H1 (cell line): ENCODE data around the gene ZNF641. TPM values are rescaled to one million over a fixed set of nuclear protein-coding genes. Genes with fewer than 3 reads are reported as not detected.

Experiments
- BCL11A ChIP-seq, 2 experiments: IDR thresholded peaks; one replicate each; pipeline ENCODE4 v1.6.1; 2011; ENCODE audit warnings: low read depth in 2 of 2, low read length in 2 of 2, mild to moderate bottlenecking in 2 of 2
- CBX8 ChIP-seq: fragments of 300-800, 300-1000 bp; sonication (generic); IDR thresholded peaks from 2 replicates; pipeline ENCODE4 v1.7.1; 2016; ENCODE audit warnings: low read depth, low read length, borderline replicate concordance
- CREB1 ChIP-seq: IDR thresholded peaks from 2 replicates; pipeline ENCODE4 v1.6.1; 2012; ENCODE audit warnings: inconsistent platforms
- HDAC6 ChIP-seq: IDR thresholded peaks from one replicate; pipeline ENCODE4 v1.7.1; 2012; ENCODE audit warnings: low read depth, mild to moderate bottlenecking, inconsistent platforms, low read length, moderate library complexity
- JUN ChIP-seq: IDR thresholded peaks from 2 replicates; pipeline ENCODE4 v1.6.1; 2011; ENCODE audit warnings: low read depth, mild to moderate bottlenecking, improper control_type of control experiment, low read length
- POU5F1 ChIP-seq: IDR thresholded peaks from 2 replicates; pipeline ENCODE4 v1.6.1; 2011; ENCODE audit warnings: low read depth, mild to moderate bottlenecking, low read length, moderate library complexity
- RAD21 ChIP-seq, 2 experiments: IDR thresholded peaks in 1 of 2; conservative IDR thresholded peaks in 1 of 2; 2 replicates each; pipeline ENCODE4 v1.6.1; 2011; ENCODE audit warnings: low read depth in 2 of 2, low read length in 2 of 2, improper control_type of control experiment in 1 of 2, inconsistent platforms in 1 of 2, mild to moderate bottlenecking in 1 of 2, moderate library complexity in 1 of 2
- SRF ChIP-seq: IDR thresholded peaks from 2 replicates; pipeline ENCODE4 v1.6.1; 2011; ENCODE audit warnings: mild to moderate bottlenecking, low read depth, low read length, moderate library complexity
- polyA plus RNA-seq, 7 experiments: library from polyadenylated mRNA; depleted of rRNA in 3 of 7; stranded (reverse) in 5 of 7; unstranded in 2 of 7; fragments of >200 nt in 5 of 7; fragments of 200-250 nt in 2 of 7; gene quantifications; 1 replicate in 5 of 7; 2 replicates in 1 of 7; 4 replicates in 1 of 7; pipeline versions ENCODE4 v1.2.1 to v1.2.3, GENCODE V29; 2011 to 2013; ENCODE audit warnings: missing spikeins in 2 of 7, mixed read lengths in 2 of 7
- total RNA-seq: library from RNA; stranded (reverse); fragmentation: NEBNext Ultra II Directional; extraction: Animal tissue kit (Norgen Biotek cat#: 25700); gene quantifications from 2 replicates; pipeline ENCODE4 v1.2.1, GENCODE V29; 2021
- TF ChIP-seq, protein P1 (sequence below): fragments of 300-600 bp; sonication (generic); IDR thresholded peaks from 2 replicates; pipeline ENCODE4 v1.7.1; 2012; ENCODE audit warnings: low read length, moderate library complexity, mild to moderate bottlenecking, inconsistent platforms; ENCODE audit not compliant: insufficient replicate concordance
- TF ChIP-seq, protein P2 (sequence below): IDR thresholded peaks from 2 replicates; pipeline ENCODE4 v1.6.1; 2011; ENCODE audit warnings: low read depth, mild to moderate bottlenecking, low read length; ENCODE audit not compliant: insufficient read depth

Gene ZNF641
- total and polyA plus RNA-seq, 2 of the 8 experiments (the other 6 are each of a cell fraction or from before 2014, with no cell fraction given) = 2.4 to 6.2 TPM

DNA sequence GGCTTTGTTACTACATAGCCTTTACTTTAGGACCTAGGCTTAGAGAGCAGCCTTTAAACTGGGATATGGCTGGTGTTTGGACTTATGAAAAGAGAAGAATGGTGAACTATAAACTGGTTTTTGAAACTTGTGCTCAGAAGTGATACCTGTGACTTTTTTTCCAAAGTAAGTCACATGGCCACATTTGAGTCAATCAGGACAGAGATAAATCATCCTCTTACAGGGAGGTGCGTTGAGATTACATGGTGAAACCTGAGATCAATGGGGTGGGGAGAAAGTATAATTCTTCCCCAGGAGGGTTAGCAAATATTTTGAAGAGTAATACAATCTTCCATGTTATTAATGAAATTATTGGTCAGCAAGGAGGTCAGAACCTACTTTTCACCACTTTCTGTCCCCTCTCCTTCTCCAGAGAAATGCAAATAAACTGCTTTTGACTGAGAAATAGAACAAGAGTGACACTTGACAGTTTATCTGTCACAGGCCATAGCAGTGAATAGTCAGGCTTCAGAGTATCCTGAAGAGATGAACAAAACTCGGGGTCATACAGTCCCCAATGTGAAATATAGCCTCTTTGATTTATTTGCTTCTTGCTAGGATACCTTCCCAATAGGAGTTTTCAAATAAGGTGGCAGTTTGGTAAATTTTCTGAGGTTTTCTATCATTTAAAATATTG is 11.1 kb upstream of the ZNF641 start (continued):
- TF ChIP-seq, protein P1, sequence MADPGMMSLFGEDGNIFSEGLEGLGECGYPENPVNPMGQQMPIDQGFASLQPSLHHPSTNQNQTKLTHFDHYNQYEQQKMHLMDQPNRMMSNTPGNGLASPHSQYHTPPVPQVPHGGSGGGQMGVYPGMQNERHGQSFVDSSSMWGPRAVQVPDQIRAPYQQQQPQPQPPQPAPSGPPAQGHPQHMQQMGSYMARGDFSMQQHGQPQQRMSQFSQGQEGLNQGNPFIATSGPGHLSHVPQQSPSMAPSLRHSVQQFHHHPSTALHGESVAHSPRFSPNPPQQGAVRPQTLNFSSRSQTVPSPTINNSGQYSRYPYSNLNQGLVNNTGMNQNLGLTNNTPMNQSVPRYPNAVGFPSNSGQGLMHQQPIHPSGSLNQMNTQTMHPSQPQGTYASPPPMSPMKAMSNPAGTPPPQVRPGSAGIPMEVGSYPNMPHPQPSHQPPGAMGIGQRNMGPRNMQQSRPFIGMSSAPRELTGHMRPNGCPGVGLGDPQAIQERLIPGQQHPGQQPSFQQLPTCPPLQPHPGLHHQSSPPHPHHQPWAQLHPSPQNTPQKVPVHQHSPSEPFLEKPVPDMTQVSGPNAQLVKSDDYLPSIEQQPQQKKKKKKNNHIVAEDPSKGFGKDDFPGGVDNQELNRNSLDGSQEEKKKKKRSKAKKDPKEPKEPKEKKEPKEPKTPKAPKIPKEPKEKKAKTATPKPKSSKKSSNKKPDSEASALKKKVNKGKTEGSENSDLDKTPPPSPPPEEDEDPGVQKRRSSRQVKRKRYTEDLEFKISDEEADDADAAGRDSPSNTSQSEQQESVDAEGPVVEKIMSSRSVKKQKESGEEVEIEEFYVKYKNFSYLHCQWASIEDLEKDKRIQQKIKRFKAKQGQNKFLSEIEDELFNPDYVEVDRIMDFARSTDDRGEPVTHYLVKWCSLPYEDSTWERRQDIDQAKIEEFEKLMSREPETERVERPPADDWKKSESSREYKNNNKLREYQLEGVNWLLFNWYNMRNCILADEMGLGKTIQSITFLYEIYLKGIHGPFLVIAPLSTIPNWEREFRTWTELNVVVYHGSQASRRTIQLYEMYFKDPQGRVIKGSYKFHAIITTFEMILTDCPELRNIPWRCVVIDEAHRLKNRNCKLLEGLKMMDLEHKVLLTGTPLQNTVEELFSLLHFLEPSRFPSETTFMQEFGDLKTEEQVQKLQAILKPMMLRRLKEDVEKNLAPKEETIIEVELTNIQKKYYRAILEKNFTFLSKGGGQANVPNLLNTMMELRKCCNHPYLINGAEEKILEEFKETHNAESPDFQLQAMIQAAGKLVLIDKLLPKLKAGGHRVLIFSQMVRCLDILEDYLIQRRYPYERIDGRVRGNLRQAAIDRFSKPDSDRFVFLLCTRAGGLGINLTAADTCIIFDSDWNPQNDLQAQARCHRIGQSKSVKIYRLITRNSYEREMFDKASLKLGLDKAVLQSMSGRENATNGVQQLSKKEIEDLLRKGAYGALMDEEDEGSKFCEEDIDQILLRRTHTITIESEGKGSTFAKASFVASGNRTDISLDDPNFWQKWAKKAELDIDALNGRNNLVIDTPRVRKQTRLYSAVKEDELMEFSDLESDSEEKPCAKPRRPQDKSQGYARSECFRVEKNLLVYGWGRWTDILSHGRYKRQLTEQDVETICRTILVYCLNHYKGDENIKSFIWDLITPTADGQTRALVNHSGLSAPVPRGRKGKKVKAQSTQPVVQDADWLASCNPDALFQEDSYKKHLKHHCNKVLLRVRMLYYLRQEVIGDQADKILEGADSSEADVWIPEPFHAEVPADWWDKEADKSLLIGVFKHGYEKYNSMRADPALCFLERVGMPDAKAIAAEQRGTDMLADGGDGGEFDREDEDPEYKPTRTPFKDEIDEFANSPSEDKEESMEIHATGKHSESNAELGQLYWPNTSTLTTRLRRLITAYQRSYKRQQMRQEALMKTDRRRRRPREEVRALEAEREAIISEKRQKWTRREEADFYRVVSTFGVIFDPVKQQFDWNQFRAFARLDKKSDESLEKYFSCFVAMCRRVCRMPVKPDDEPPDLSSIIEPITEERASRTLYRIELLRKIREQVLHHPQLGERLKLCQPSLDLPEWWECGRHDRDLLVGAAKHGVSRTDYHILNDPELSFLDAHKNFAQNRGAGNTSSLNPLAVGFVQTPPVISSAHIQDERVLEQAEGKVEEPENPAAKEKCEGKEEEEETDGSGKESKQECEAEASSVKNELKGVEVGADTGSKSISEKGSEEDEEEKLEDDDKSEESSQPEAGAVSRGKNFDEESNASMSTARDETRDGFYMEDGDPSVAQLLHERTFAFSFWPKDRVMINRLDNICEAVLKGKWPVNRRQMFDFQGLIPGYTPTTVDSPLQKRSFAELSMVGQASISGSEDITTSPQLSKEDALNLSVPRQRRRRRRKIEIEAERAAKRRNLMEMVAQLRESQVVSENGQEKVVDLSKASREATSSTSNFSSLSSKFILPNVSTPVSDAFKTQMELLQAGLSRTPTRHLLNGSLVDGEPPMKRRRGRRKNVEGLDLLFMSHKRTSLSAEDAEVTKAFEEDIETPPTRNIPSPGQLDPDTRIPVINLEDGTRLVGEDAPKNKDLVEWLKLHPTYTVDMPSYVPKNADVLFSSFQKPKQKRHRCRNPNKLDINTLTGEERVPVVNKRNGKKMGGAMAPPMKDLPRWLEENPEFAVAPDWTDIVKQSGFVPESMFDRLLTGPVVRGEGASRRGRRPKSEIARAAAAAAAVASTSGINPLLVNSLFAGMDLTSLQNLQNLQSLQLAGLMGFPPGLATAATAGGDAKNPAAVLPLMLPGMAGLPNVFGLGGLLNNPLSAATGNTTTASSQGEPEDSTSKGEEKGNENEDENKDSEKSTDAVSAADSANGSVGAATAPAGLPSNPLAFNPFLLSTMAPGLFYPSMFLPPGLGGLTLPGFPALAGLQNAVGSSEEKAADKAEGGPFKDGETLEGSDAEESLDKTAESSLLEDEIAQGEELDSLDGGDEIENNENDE = no peak
- no peak for TF ChIP-seq CREB1
- TF ChIP-seq JUN = no peak
- no peak for TF ChIP-seq BCL11A (IDR thresholded peaks at IDR 0.05; ENCODE audit: low read depth in 2 of 2, low read length in 2 of 2)
- TF ChIP-seq HDAC6 = no peak
- TF ChIP-seq POU5F1 = no peak
- TF ChIP-seq, protein P2, sequence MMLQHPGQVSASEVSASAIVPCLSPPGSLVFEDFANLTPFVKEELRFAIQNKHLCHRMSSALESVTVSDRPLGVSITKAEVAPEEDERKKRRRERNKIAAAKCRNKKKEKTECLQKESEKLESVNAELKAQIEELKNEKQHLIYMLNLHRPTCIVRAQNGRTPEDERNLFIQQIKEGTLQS = no peak
- no peak for TF ChIP-seq RAD21 (IDR thresholded peaks at IDR 0.05 in 1 of 2, conservative IDR thresholded peaks at IDR 0.05 in 1 of 2; ENCODE audit: low read depth in 2 of 2, low read length in 2 of 2)
- no peak for TF ChIP-seq SRF
- TF ChIP-seq CBX8 = no peak
